RPMI8226 (cell line): ENCODE results near the gene DNM3.
A peak's percentile ranks its signal among the peaks of the same experiment; 100 is the strongest.
"Not testable (repeated sequence)": the region's sequence is repeated elsewhere in the genome, so short reads cannot be mapped to it uniquely, and the experiment has no call there.

Source experiments
- DNase-seq: peaks from one replicate; pipeline ENCODE4 v3.0.0-alpha.2; 2015

Gene DNM3

GRCh38 chr1:171984850-171985485 is 143.7 kb downstream of the DNM3 start:
- DNase-seq, result peak; percentile 37

- peak; percentile 42 for DNase-seq
Measured at GRCh38 chr1:171985639-171986038, 144.3 kb downstream of the DNM3 start.

- no peak for DNase-seq
Measured at GRCh38 chr1:171988243-171988885, 147.1 kb downstream of the DNM3 start.

- DNase-seq, result no peak
Measured at GRCh38 chr1:171990371-171990770, 149.1 kb downstream of the DNM3 start.

GRCh38 chr1:171994293-171994692 is 153.0 kb downstream of the DNM3 start:
- DNase-seq, result no peak

GRCh38 chr1:171995573-171995972 is 154.3 kb downstream of the DNM3 start:
- no peak for DNase-seq

GRCh38 chr1:171997936-171998335 is 156.6 kb downstream of the DNM3 start:
- DNase-seq, result no peak

GRCh38 chr1:171998711-171999110 is 157.4 kb downstream of the DNM3 start:
- DNase-seq, result no peak

- no peak for DNase-seq
Measured at GRCh38 chr1:171999756-172000155, 158.5 kb downstream of the DNM3 start.

- no peak for DNase-seq
Measured at GRCh38 chr1:172001288-172001687, 160.0 kb downstream of the DNM3 start.

- DNase-seq, result peak; percentile 59
Measured at GRCh38 chr1:172002725-172003345, 161.5 kb downstream of the DNM3 start.

- no peak for DNase-seq
Measured at GRCh38 chr1:172003766-172004530, 162.7 kb downstream of the DNM3 start.

GRCh38 chr1:172004671-172005070 is 163.4 kb downstream of the DNM3 start:
- no peak for DNase-seq

- no peak for DNase-seq
Measured at GRCh38 chr1:172005856-172006255, 164.6 kb downstream of the DNM3 start.

GRCh38 chr1:172006660-172007059 is 165.4 kb downstream of the DNM3 start:
- no peak for DNase-seq

GRCh38 chr1:172018727-172019311 is 177.5 kb downstream of the DNM3 start:
- no peak for DNase-seq

GRCh38 chr1:172019976-172020375 is 178.7 kb downstream of the DNM3 start:
- DNase-seq, result no peak

GRCh38 chr1:172024516-172024915 is 183.2 kb downstream of the DNM3 start:
- no peak for DNase-seq

- not testable (repeated sequence) for DNase-seq
Measured at GRCh38 chr1:172024944-172025738, 183.8 kb downstream of the DNM3 start.

- no peak for DNase-seq
Measured at GRCh38 chr1:172040466-172040865, 199.2 kb downstream of the DNM3 start.

- DNase-seq, result no peak
Measured at GRCh38 chr1:172041102-172041501, 199.8 kb downstream of the DNM3 start.

- DNase-seq, result no peak
Measured at GRCh38 chr1:172041742-172042141, 200.4 kb downstream of the DNM3 start.
